Heart right ventricle (tissue), 16 donors: ENCODE data around the gene NRXN3. TPM values are rescaled to one million over a fixed set of nuclear protein-coding genes. Genes with fewer than 3 reads are reported as not detected.

Experiments
- ATAC-seq, 8 donors: fragments of 200-7000 bp; cut with Tn5 transposase; one replicate each; pipeline ENCODE4 v1.9.1; 2020; ENCODE audit warnings: mild to moderate bottlenecking in 8 of 8, moderate library complexity in 8 of 8, moderate number of reproducible peaks in 1 of 8
- DNase-seq, 2 donors: peaks; one replicate each; pipeline ENCODE4 v3.0.0-alpha.2; 2020
- H3K27ac ChIP-seq, 10 donors: fragments of 200-600 bp; sonication (generic) in 2 of 10; one replicate each; pipeline versions ENCODE4 v1.5.0 to v1.8.0; 2020 to 2022; ENCODE audit warnings: mild to moderate bottlenecking in 3 of 10
- H3K27me3 ChIP-seq, 7 donors: fragments of 200-600 bp; one replicate each; pipeline ENCODE4 v1.8.0; 2021 to 2022; ENCODE audit warnings: mild to moderate bottlenecking in 2 of 7
- H3K36me3 ChIP-seq, 9 donors: fragments of 200-600 bp; sonication (generic) in 1 of 9; one replicate each; pipeline versions ENCODE4 v1.5.0 to v1.8.0; 2020 to 2022; ENCODE audit warnings: mild to moderate bottlenecking in 2 of 9
- H3K4me1 ChIP-seq, 9 donors: fragments of 200-600 bp; sonication (generic) in 1 of 9; one replicate each; pipeline versions ENCODE4 v1.5.0 to v1.8.0; 2020 to 2022; ENCODE audit warnings: mild to moderate bottlenecking in 4 of 9
- H3K4me3 ChIP-seq, 10 donors: fragments of 200-600 bp; sonication (generic) in 2 of 10; one replicate each; pipeline versions ENCODE4 v1.5.0 to v1.8.0; 2020 to 2022; ENCODE audit warnings: mild to moderate bottlenecking in 7 of 10, moderate library complexity in 2 of 10
- H3K9me3 ChIP-seq, 11 donors: fragments of 200-600 bp in 10 of 11; sonication (generic) in 2 of 11; one replicate each; pipeline versions ENCODE4 v1.5.0 to v1.8.0; 2013 to 2022; ENCODE audit warnings: mild to moderate bottlenecking in 2 of 11, control low read depth in 1 of 11, moderate library complexity in 1 of 11
- WGBS, 2 donors: extraction: QIAGEN DNeasy Blood & Tissue Kit; methylation state at CpG; one replicate each; pipeline ENCODE4 v1.1.7; 2013; ENCODE audit warnings: inconsistent platforms in 1 of 2; 5-methylcytosine and 5-hydroxymethylcytosine counted together
- intact Hi-C, 10 donors: fragments of 100-400 bp; cut with DNase I; formaldehyde crosslinking; loops; one replicate each; pipeline versions ENCODE4 v1.11.1 to v1.14.2; 2022
- polyA plus RNA-seq, 2 donors: library from polyadenylated mRNA; stranded (reverse); fragments of 200-250 nt; gene quantifications; one replicate each; pipeline ENCODE4 v1.2.3, GENCODE V29; 2013
- total RNA-seq, 10 donors: library from RNA; stranded (reverse); fragmentation: NEBNext Ultra II Directional in 3 of 10; extraction: Animal tissue kit (Norgen Biotek cat#: 25700) in 3 of 10; gene quantifications; one replicate each; pipeline versions ENCODE4 v1.2.1 to v1.2.4, GENCODE V29; 2021 to 2023
- TF ChIP-seq, protein P1 (sequence below), 9 donors: fragments of 200-600 bp; sonication (generic) in 2 of 9; IDR thresholded peaks; one replicate each; pipeline versions ENCODE4 v1.5.0 to v1.8.0; 2021 to 2022; ENCODE audit warnings: antibody characterized with exemption in 9 of 9, mild to moderate bottlenecking in 5 of 9, moderate library complexity in 1 of 9
- donor health status: Arrhythmogenic right ventricular cardiomyopathy.
- donor health status: ischemic (EF 13 %, LVEDD 7.1; RV severe dilation, severe dysfunction).
- donor health status: healthy with polysubstance abuse.
- donor health status: DM: no; HTN: yes; CAD: no.
- donor health status: DM: no; HTN: no; CAD: no.
- donor health status: ischemic (EF 25% LVEDD 6.9; RV normal size, moderate dysfunction).
- donor health status: ischemic (EF 25% LVEDD 5.7; RV mildly dilated, moderate dysfunction).
- donor health status: healthy.
- donor health status: DM: yes; HTN: yes; CAD: no.
- donor health status: Ischemic cardiomyopathy.
- donor health status: ischemic (EF 35%, LVEDD 5.7; RV mildly dilated, moderate dysfunction).
- donor health status: nonischemic (EF 11% LVEDD 7.7; RV severe dilation, severe dysfunction).
- donor health status: DM: yes; HTN: yes; CAD: no.
- donor health status: PGD.
- donor health status: ischemic (EF 29% LVEDD 5.4; RV normal size, mild dysfunction).
- donor health status: nonischemic (EF 23%, LVEDD 6.1; RV moderate dilation, normal function).

The NRXN3 gene
- total and polyA plus RNA-seq, 12 donors: 0.23 to 1.8 (median 0.87) TPM

DNA sequence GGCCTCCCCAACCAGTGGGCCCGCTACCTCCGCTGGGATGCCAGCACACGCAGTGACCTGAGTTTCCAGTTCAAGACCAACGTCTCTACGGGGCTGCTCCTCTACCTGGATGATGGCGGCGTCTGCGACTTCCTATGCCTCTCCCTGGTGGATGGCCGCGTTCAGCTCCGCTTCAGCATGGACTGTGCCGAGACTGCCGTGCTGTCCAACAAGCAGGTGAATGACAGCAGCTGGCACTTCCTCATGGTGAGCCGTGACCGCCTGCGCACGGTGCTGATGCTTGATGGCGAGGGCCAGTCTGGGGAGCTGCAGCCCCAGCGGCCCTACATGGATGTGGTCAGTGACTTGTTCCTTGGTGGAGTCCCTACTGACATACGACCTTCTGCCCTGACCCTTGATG lies 73.0 kb downstream of the NRXN3 start:
- ATAC-seq (no peak), DNase-seq (no peak)
- no peak overlapping the region for H3K4me3 ChIP-seq
- no peak overlapping the region for H3K27ac ChIP-seq
- no peaks in the 10 kb centered on the region for H3K9me3 ChIP-seq
- intact Hi-C loops: no loop called here
- peaks cover 0 to 12% (median 0%) of the 10 kb centered on the region in 7 donors for H3K27me3 ChIP-seq
- no peaks in the 10 kb centered on the region for H3K4me1 ChIP-seq
- TF ChIP-seq, protein P1, sequence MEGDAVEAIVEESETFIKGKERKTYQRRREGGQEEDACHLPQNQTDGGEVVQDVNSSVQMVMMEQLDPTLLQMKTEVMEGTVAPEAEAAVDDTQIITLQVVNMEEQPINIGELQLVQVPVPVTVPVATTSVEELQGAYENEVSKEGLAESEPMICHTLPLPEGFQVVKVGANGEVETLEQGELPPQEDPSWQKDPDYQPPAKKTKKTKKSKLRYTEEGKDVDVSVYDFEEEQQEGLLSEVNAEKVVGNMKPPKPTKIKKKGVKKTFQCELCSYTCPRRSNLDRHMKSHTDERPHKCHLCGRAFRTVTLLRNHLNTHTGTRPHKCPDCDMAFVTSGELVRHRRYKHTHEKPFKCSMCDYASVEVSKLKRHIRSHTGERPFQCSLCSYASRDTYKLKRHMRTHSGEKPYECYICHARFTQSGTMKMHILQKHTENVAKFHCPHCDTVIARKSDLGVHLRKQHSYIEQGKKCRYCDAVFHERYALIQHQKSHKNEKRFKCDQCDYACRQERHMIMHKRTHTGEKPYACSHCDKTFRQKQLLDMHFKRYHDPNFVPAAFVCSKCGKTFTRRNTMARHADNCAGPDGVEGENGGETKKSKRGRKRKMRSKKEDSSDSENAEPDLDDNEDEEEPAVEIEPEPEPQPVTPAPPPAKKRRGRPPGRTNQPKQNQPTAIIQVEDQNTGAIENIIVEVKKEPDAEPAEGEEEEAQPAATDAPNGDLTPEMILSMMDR (IDR thresholded peaks at IDR 0.05): no peak
- 93 to 94% methylated on average over 20 of the region's 20 CpGs for WGBS, 2 donors
- no peaks in the 10 kb centered on the region for H3K36me3 ChIP-seq

DNA sequence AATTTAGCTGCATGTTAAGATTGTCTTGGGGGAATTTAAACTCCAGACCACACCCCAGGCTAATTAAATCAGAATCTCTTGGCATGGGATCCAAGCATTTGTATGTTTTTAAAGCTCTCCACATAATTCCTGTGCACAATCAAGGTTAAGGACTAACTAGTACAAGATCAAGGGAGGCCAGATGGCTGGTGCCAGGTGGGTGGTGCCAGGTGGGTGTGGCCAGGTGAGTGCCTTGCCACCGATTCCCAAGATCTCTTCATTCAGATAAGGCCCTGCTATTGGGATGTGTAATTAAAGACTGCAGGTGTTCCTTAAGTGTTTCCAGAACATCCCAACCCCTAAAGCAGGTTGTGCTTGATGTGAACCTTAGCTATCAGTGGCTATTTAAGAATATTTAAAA lies 75.1 kb downstream of the NRXN3 start:
- 52 to 60% methylated on average over 1 of the region's 1 CpG for WGBS, 2 donors

DNA sequence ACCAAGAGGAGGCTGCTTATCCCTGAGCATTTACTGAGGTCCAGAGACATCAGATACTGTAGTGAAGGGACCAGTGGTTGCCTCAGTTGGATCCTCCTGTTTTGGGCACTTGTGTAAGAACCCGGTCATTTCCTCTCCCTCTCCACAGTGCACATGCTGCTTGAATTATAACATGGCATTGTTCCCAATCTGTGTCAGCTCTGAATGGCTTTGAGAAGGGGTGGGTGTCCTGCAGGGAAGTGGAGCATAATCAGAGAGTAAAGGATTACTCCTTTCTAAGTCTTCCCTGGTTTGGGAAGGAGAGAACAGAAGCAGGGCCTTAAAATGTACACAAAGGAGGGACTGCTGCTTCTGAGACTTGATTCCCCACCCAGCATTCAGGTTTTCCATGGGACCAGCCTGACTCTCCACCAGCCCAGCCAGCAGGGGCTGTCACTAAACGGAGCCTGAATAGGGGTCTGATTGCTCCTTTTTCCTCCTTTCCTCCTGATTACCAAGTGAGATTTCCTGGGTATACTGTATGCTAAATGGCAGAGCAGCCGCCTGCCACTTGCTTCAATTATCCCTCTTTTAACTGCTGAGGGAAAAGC lies 78.4 kb downstream of the NRXN3 start:
- ATAC-seq: no peak
- Histone ChIP-seq H3K27me3 (peaks cover 0 to 24% (median 6%) of the 10 kb centered on the region in 7 donors), H3K4me3 (no peak overlapping the region), H3K9me3 (no peaks in the 10 kb centered on the region), H3K4me1 (no peaks in the 10 kb centered on the region), H3K27ac (no peak overlapping the region), H3K36me3 (no peaks in the 10 kb centered on the region)
- WGBS, 2 donors: 40 to 42% methylated on average over 3 of the region's 3 CpGs
- no peak for DNase-seq
- intact Hi-C loops: no loop called here
- TF ChIP-seq, protein P1 (IDR thresholded peaks at IDR 0.05): no peak

More for the DNA sequence above, 75.1 kb downstream of the NRXN3 start:
- no peak overlapping the region for H3K4me3 ChIP-seq
- intact Hi-C loops: no loop called here
- H3K36me3 ChIP-seq: no peaks in the 10 kb centered on the region
- H3K9me3 ChIP-seq: no peaks in the 10 kb centered on the region
- H3K27ac ChIP-seq: no peak overlapping the region
- H3K4me1 ChIP-seq: no peaks in the 10 kb centered on the region
- H3K27me3 ChIP-seq: peaks cover 0 to 14% (median 11%) of the 10 kb centered on the region in 7 donors
- DNase-seq (no peak), ATAC-seq (no peak)
- TF ChIP-seq, protein P1 (IDR thresholded peaks at IDR 0.05): no peak

DNA sequence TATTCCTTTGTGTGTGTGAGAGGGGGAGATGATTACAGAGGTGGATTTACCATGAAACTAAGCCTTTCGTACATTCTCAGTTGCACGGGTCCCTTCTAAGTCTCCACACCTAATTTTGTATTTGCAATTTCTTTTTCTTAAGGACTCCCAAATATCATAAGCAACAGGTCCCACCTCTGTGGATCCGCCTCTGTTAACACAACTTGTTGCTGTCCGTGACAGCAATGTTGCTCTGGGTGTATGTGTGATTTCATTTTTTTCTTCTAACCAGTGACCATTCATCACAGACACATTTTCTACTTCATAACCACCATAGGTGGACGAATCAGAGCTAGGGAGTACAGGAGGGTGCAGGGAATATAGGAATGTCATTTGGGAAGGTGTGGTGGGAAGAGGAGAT lies 81.1 kb downstream of the NRXN3 start:
- Histone ChIP-seq H3K36me3 (no peaks in the 10 kb centered on the region), H3K27me3 (peaks cover 0 to 24% (median 6%) of the 10 kb centered on the region in 7 donors), H3K4me3 (no peak overlapping the region), H3K9me3 (no peaks in the 10 kb centered on the region), H3K27ac (no peak overlapping the region), H3K4me1 (no peaks in the 10 kb centered on the region)
- TF ChIP-seq, protein P1 (IDR thresholded peaks at IDR 0.05): no peak
- no peak for DNase-seq
- 75 to 78% methylated on average over 5 of the region's 5 CpGs for WGBS, 2 donors
- no peak for ATAC-seq
- intact Hi-C loops: no loop called here
